Daoy (cell line): ENCODE measurements around the gene HS2ST1. TPM values are rescaled to one million over a fixed set of nuclear protein-coding genes. Genes with fewer than 3 reads are reported as not detected.
"Not testable (repeated sequence)": the region's sequence is repeated elsewhere in the genome, so short reads cannot be mapped to it uniquely, and the experiment has no call there.

Source experiments
- DNase-seq: peaks from one replicate; pipeline ENCODE4 v3.0.0-alpha.2; 2015; ENCODE audit warnings: low read depth
- total RNA-seq: library from RNA; depleted of rRNA; stranded (reverse); fragments of >200 nt; shearing (Covaris generic); gene quantifications from 2 replicates; pipeline ENCODE4 v1.2.3, GENCODE V29; 2014

HS2ST1 gene
- total RNA-seq, 1 experiment from 2014 or later = 21.5 TPM

- DNase-seq = no peak
Measured at GRCh38 chr1:86970938-86971337, 56.5 kb downstream of the HS2ST1 start.

- DNase-seq = no peak
Measured at GRCh38 chr1:86971778-86972177, 57.3 kb downstream of the HS2ST1 start.

DNA sequence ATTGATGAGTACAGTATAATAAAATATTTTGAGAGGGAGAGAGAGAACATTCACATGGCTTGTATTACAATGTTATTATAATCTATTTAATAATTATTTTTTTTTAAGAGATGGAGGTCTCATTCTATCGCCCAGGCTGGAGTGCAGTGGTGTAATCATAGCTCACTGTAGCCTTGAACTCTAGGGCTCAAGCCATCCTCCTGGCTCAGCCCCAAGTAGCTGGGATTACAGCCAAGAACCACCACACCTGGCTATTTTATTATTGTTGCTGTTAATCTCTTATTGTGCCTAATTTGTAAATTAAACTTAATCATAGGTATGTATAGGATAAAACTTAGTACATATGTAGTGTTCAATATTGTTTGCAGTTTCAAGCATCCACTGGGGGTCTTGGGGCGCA, 57.8 kb downstream of the HS2ST1 start:
- DNase-seq = no peak

- no peak for DNase-seq
Measured at GRCh38 chr1:86975993-86976550, 61.6 kb downstream of the HS2ST1 start.

GRCh38 chr1:86976664-86977063, 62.2 kb downstream of the HS2ST1 start:
- DNase-seq = no peak

GRCh38 chr1:86981482-86982213, 67.2 kb downstream of the HS2ST1 start:
- no peak for DNase-seq

DNA sequence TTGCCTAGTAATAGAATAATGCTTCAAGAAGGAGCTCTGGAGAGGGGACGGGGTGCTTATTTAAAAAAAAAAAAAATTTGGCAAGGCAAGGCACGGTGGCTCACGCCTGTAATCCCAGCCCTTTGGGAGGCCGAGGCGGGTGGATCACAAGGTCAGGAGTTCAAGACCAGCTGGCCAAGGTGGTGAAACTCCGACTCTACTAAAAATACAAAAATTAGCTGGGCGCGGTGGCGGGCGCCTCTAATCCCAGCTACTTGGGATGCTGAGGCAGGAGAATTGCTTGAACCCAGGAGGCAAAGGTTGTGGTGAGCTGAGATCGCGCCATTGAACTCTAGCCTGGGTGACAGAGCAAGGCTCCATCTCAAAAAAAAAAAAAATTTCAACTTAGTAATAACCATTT, 69.2 kb downstream of the HS2ST1 start:
- not testable (repeated sequence) for DNase-seq

DNA sequence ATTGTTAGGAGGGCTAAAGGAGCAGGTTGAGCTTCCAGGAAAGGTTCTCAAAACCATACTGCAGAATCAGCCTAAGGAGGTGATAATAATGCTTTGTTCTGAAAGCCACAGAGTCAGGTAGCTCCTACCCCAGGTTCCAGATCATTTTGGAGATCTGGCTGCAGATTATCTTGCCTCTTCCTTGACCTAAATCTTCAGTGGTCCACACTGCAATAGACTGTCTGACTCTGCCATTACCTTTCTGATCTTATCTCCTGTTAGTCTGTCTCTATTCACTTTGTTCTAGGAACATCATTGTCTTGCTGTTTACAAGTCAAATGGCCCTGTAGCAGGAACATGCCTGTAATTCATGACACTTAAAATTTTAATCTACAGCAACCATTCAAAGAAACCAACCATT, 73.0 kb downstream of the HS2ST1 start:
- DNase-seq = no peak

- no peak for DNase-seq
Measured at GRCh38 chr1:86988835-86989234, 74.4 kb downstream of the HS2ST1 start.

GRCh38 chr1:86989690-86990089, 75.3 kb downstream of the HS2ST1 start:
- DNase-seq = not testable (repeated sequence)

- no peak for DNase-seq
Measured at GRCh38 chr1:86990826-86991225, 76.4 kb downstream of the HS2ST1 start.

DNA sequence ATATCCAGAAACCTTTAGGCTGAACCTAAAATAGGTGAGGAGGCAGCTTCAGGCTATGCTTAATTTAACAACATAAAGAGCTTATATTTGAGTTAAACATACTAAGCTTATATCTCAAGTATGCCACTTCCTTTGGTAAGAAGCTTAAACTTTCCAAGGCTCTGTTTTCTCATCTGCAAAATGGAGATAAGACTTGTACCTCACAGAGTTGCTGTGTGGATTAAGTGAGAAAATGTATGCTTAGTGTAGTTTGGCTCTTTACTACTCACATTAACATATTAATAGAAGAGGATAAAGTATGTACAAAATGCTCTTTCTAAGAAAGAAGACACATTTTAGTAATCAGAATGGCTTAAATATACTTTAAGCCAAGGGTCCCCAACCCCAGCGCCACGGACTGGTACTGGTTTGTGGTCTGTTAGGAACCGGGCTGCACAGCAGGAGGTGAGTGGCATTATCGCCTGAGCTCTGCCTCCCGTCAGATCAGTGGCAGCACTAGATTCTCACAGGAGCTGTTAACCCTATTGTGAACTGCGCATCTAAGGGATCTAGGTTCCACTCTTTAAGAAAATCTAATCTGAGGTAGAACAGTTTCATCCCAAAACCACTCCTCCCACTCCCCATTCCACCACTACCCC, 77.2 kb downstream of the HS2ST1 start:
- DNase-seq = no peak

DNA sequence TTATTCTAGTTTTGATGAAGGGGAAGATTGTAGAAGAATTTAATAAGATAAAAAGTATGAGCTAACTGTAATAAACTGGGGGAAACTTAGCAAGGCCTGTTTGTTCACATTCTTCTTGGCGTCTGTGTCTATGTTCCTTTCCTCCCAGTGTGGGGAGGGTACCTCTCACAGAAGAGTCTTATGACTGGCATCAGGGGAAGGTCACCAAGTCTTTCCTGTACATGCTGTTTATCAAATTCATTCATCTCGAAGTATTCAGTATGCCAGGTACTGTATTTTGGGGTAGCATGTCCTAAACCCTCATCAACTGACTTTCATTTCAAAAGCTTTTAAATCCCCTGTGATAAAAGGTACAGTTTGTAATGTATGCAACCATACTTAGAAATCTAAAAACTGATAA, 78.4 kb downstream of the HS2ST1 start:
- DNase-seq = no peak

DNA sequence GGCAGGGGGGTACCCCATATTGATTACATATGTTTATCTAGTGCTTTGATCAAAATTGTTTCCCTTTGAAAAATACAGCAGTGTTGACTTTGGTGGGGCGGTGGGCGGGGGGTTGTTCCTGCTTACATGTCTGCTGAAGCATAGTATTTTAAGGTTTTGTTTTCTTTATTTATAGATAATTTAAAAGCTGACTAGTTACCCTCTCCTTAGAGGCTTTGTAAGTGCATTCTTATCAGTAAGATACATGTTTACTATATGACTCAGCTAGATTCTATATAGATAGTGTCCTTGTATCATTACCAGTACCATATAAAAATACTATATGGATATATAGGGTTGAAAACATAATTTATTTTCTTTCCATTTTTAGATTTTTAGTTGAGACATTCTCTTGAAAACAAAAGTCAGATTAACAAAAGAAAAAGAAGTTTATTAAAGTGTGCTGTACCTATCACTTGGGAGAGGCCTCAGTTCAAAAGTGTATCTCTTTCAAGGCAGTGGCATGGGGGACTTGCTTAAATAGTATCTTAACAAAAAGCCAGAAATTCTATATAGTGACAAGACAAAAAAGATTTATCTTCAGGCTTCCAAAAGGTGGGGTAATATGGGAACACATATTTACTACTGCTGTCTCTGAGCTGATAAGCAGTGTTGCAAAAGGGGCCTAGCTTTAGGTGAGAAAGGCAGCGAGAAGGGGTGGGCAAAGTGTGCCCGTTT, 79.0 kb downstream of the HS2ST1 start:
- no peak for DNase-seq

- no peak for DNase-seq
Measured at GRCh38 chr1:86994061-86994460, 79.6 kb downstream of the HS2ST1 start.

DNA sequence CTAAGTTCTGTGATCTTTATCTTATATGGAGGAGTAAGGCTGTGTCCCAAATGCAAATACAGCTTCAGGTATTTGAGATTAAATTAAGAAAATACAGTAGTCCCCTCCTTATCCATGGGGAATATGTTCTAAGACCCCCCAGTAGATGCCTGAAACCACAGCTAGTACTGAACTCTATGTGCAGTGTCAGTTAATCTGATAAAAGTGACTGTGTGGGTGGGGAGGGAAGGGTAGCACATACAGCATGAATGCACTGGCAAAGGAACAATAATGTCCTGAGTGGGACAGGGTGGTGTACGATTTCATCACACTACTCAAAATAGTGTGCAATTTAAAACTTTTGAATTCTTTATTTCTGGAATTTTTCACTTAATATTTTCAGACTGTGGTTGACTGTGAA, 83.1 kb downstream of the HS2ST1 start:
- DNase-seq = no peak

GRCh38 chr1:86998280-86998679, 83.8 kb downstream of the HS2ST1 start:
- DNase-seq = no peak

GRCh38 chr1:86998727-86999126, 84.3 kb downstream of the HS2ST1 start:
- no peak for DNase-seq

- no peak for DNase-seq
Measured at GRCh38 chr1:87000460-87000859, 86.0 kb downstream of the HS2ST1 start.

DNA sequence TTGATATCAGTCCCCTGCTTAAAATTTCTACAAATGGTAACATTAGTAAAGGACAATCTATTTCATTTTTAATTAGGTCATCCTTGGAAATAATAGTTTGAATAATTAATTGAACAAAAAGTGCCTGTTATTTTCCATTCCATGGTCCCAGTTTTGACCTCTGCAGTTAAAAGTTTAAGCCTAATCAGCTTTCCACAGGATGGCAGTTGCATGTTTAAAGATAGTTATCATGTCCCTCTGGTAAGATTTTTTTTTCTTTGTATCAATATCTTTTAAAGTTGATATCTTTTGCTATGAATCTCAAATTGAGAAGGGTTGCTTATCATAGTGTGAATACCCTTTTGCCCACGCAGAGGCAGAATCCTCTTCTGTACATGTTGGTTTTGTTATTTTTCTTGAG, 90.4 kb downstream of the HS2ST1 start:
- DNase-seq = no peak

DNA sequence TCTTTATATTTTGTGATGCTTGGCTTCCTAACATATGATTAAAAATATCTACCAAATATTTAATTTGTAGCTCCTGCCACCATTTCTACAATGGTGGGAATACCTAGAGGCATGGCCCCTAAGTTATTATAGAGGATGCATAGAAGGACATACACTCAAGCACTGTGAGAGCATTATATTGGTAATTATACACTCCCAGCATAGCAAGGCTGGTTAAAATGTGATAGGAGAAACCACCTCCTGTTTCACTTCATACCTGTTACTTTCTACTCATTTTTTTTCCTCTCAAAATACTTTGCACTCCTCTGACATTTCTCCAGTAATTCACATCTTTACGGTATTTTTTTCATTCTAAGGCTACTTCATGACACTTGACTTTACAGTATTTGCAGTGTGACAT, 92.9 kb downstream of the HS2ST1 start:
- DNase-seq = no peak

DNA sequence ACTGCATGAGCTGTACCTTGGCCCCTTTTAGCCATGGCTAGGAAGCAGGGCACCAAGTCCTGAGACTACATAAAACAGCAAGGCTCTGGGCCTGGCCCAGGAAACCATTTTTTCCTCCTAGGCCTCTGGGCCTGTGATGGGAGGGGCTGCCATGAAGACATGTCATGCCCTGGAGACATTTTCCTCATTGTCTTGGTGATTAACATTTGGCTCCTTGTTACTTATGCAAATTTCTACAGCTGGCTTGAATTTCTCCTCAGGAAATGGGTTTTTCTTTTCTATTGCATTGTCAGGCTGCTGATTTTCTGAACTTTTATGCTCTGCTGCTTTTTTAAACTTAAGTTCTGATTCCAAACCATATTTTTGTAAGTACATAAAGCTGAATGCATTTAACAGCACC, 99.0 kb downstream of the HS2ST1 start:
- not testable (repeated sequence) for DNase-seq
